ENCODE data around the gene MYRFL.
"Not testable (repeated sequence)": the region's sequence is repeated elsewhere in the genome, so short reads cannot be mapped to it uniquely, and the experiment has no call there.

MYRFL gene

GRCh38 chr12:69824966-69825560 is at the start of gene MYRFL:
TSS of gene MYRFL (plus strand) at chr12:69825227. CDS start at chr12:69825518, 291 bp downstream.
- no peak for DNase-seq

GRCh38 chr12:69779928-69780327 is 45.1 kb upstream of the MYRFL start:
- no peak for DNase-seq

- no peak for DNase-seq
These were observed 41.7 kb upstream of the MYRFL start for GRCh38 chr12:69783365-69783764.

- no peak for DNase-seq
These were observed 35.7 kb upstream of the MYRFL start for GRCh38 chr12:69789351-69789750.

- no peak for DNase-seq
These were observed 32.5 kb upstream of the MYRFL start for GRCh38 chr12:69792533-69792932.

GRCh38 chr12:69807101-69807897 is 17.7 kb upstream of the MYRFL start:
- not testable (repeated sequence) for DNase-seq

- no peak for DNase-seq
These were observed 14.0 kb upstream of the MYRFL start for GRCh38 chr12:69810870-69811498.

GRCh38 chr12:69816082-69816481 is 8.9 kb upstream of the MYRFL start:
- no peak for DNase-seq

- no peak for DNase-seq
These were observed 4.0 kb upstream of the MYRFL start for GRCh38 chr12:69821032-69821455.

- DNase-seq: no peak
These were observed 3.4 kb upstream of the MYRFL start for GRCh38 chr12:69821456-69822159.

- DNase-seq: no peak
These were observed 2.7 kb upstream of the MYRFL start for GRCh38 chr12:69822201-69822860.

- no peak for DNase-seq
These were observed 999 bp upstream of the MYRFL start for GRCh38 chr12:69824028-69824427.

- DNase-seq: no peak
These were observed 3.9 kb downstream of the MYRFL start for GRCh38 chr12:69828897-69829296.

- DNase-seq: no peak
These were observed 8.7 kb downstream of the MYRFL start for GRCh38 chr12:69833696-69834095.

- DNase-seq: no peak
These were observed 9.1 kb downstream of the MYRFL start for GRCh38 chr12:69834147-69834546.

- no peak for DNase-seq
These were observed 9.5 kb downstream of the MYRFL start for GRCh38 chr12:69834576-69834975.

- DNase-seq: no peak
These were observed 10.1 kb downstream of the MYRFL start for GRCh38 chr12:69835081-69835480.

GRCh38 chr12:69836015-69836414 is 11.0 kb downstream of the MYRFL start:
- DNase-seq: no peak

- no peak for DNase-seq
These were observed 12.2 kb downstream of the MYRFL start for GRCh38 chr12:69837191-69837590.

GRCh38 chr12:69837657-69838415 is 12.8 kb downstream of the MYRFL start:
- DNase-seq: no peak

- DNase-seq: no peak
These were observed 15.7 kb downstream of the MYRFL start for GRCh38 chr12:69840727-69841126.

GRCh38 chr12:69843608-69844007 is 18.6 kb downstream of the MYRFL start:
- no peak for DNase-seq

Data from DMS 273 treated with DMSO at 0.1 percent for 48 hours (cell line).